SK-N-SH treated with all-trans-retinoic acid at 6 μM for 48 hours (cell line): Measurements from ENCODE around the gene GSTM3.

Experiments used
- ATAC-seq: fragments of 200-7000 bp; cut with Tn5 transposase; 3 replicates; pipeline ENCODE4 v1.9.1; 2020; ENCODE audit warnings: mild to moderate bottlenecking, moderate library complexity
- ARNTL ChIP-seq: fragments of 450-650 bp; formaldehyde crosslinking; IDR thresholded peaks from 2 replicates; pipeline ENCODE4 v1.5.0; 2020; ENCODE audit warnings: low read depth, mild to moderate bottlenecking, moderate library complexity, borderline replicate concordance
- BACH2 ChIP-seq: fragments of 250-450 bp; sonication (Bioruptor Pico); IDR thresholded peaks from 2 replicates; pipeline ENCODE4 v1.9.0; 2021; ENCODE audit warnings: mild to moderate bottlenecking, borderline replicate concordance
- CSDC2 ChIP-seq: fragments of 250-450 bp; sonication (Bioruptor Pico); IDR thresholded peaks from 2 replicates; pipeline ENCODE4 v1.5.0; 2020; ENCODE audit warnings: mild to moderate bottlenecking, moderate library complexity
- ESRRG ChIP-seq: fragments of 250-450 bp; sonication (Bioruptor Pico); IDR thresholded peaks from 2 replicates; pipeline ENCODE4 v1.6.1; 2021; ENCODE audit warnings: mild to moderate bottlenecking
- GLIS3 ChIP-seq: fragments of 250-450 bp; sonication (Bioruptor Pico); IDR thresholded peaks from 2 replicates; pipeline ENCODE4 v1.5.0; 2020; ENCODE audit warnings: mild to moderate bottlenecking, moderate library complexity
- ISL1 ChIP-seq: fragments of 250-450 bp; sonication (Bioruptor Pico); IDR thresholded peaks from 2 replicates; pipeline ENCODE4 v2.1.2; 2022; ENCODE audit warnings: mild to moderate bottlenecking, moderate library complexity
- OSR1 ChIP-seq: fragments of 250-450 bp; sonication (Bioruptor Pico); IDR thresholded peaks from 2 replicates; pipeline ENCODE4 v1.8.0; 2022; ENCODE audit warnings: moderate library complexity, mild to moderate bottlenecking, inconsistent platforms
- PPARA ChIP-seq: fragments of 250-450 bp; sonication (Bioruptor Pico); IDR thresholded peaks from 2 replicates; pipeline ENCODE4 v1.5.0; 2020; ENCODE audit warnings: mild to moderate bottlenecking, borderline replicate concordance
- RARB ChIP-seq: fragments of 250-450 bp; sonication (Bioruptor Pico); IDR thresholded peaks from 2 replicates; pipeline ENCODE4 v1.8.0; 2021; ENCODE audit warnings: mild to moderate bottlenecking, moderate library complexity
- SNAI2 ChIP-seq: fragments of 250-450 bp; sonication (Bioruptor Pico); IDR thresholded peaks from 2 replicates; pipeline ENCODE4 v1.5.0; 2020; ENCODE audit warnings: mild to moderate bottlenecking, moderate library complexity
- TCF4 ChIP-seq: fragments of 250-450 bp; sonication (Bioruptor Pico); IDR thresholded peaks from 2 replicates; pipeline ENCODE4 v1.8.0; 2021; ENCODE audit warnings: mild to moderate bottlenecking, moderate library complexity, borderline replicate concordance
- TOX ChIP-seq: fragments of 250-450 bp; sonication (Bioruptor Pico); IDR thresholded peaks from 2 replicates; pipeline ENCODE4 v1.8.0; 2021; ENCODE audit warnings: mild to moderate bottlenecking, moderate library complexity, borderline replicate concordance
- ZC3H10 ChIP-seq: fragments of 250-450 bp; sonication (Bioruptor Pico); IDR thresholded peaks from 2 replicates; pipeline ENCODE4 v1.5.1; 2021; ENCODE audit warnings: mild to moderate bottlenecking, moderate library complexity
- ZFP3 ChIP-seq: fragments of 250-450 bp; sonication (Bioruptor Pico); IDR thresholded peaks from 2 replicates; pipeline ENCODE4 v1.5.0; 2020; ENCODE audit warnings: mild to moderate bottlenecking, moderate library complexity
- ZFP30 ChIP-seq: fragments of 450-650 bp; formaldehyde crosslinking; IDR thresholded peaks from 2 replicates; pipeline ENCODE4 v1.5.0; 2022; ENCODE audit warnings: mild to moderate bottlenecking, moderate library complexity
- ZNF565 ChIP-seq: fragments of 450-650 bp; formaldehyde crosslinking; conservative IDR thresholded peaks from 2 replicates; pipeline ENCODE4 v1.5.0; 2020; ENCODE audit warnings: low read depth, mild to moderate bottlenecking, moderate library complexity
- ZNF70 ChIP-seq: fragments of 450-650 bp; formaldehyde crosslinking; IDR thresholded peaks from 2 replicates; pipeline ENCODE4 v1.5.0; 2020; ENCODE audit warnings: mild to moderate bottlenecking, moderate library complexity
- TF ChIP-seq, protein P1 (sequence below): fragments of 250-450 bp; sonication (Bioruptor Pico); IDR thresholded peaks from 2 replicates; pipeline ENCODE4 v1.8.0; 2020; ENCODE audit warnings: mild to moderate bottlenecking, moderate library complexity, borderline replicate concordance
- TF ChIP-seq, protein P2 (sequence below): fragments of 250-450 bp; sonication (Bioruptor Pico); IDR thresholded peaks from 2 replicates; pipeline ENCODE4 v1.5.1; 2021; ENCODE audit warnings: mild to moderate bottlenecking, moderate library complexity
- TF ChIP-seq, protein P3 (sequence below): fragments of 250-450 bp; sonication (Bioruptor Pico); IDR thresholded peaks from 2 replicates; pipeline ENCODE4 v1.8.0; 2021; ENCODE audit warnings: low read depth, mild to moderate bottlenecking, moderate library complexity, borderline replicate concordance
- TF ChIP-seq, protein P4 (sequence below): fragments of 250-450 bp; sonication (Bioruptor Pico); IDR thresholded peaks from 2 replicates; pipeline ENCODE4 v1.5.1; 2020; ENCODE audit warnings: low read depth, mild to moderate bottlenecking, moderate library complexity
- TF ChIP-seq, protein P5 (sequence below): fragments of 250-450 bp; sonication (Bioruptor Pico); IDR thresholded peaks from 2 replicates; pipeline ENCODE4 v1.5.0; 2020; ENCODE audit warnings: mild to moderate bottlenecking, moderate library complexity

GSTM3 gene

DNA sequence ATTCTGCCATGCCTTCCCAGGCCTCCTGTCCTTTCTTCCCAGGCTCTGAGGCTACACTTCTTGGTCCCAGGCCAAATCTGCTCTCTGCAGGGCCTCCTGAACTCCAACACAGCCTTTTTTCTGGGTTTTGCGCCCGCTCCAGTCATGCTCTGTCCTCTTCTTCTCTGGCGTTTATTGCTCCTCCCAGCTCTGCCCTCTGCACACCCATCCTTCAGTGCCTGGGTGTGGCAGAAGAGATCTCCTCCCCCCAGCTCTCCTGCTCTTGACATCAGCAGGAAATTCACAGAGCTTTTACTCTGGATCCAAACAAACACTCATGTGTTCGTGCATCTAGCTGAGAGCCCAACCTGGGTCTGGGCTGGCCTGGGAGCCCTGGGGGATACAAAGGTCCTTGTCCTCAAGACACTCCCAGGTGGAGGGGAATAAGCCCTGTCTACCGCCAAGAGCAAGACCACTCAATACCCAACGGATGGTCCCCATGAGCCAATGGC is 45.7 kb upstream of the GSTM3 start:
- TF ChIP-seq SNAI2 (CRISPR knock-in tag) = no peak
- no peak; the same call in 2 of the 3 replicates for ATAC-seq

DNA sequence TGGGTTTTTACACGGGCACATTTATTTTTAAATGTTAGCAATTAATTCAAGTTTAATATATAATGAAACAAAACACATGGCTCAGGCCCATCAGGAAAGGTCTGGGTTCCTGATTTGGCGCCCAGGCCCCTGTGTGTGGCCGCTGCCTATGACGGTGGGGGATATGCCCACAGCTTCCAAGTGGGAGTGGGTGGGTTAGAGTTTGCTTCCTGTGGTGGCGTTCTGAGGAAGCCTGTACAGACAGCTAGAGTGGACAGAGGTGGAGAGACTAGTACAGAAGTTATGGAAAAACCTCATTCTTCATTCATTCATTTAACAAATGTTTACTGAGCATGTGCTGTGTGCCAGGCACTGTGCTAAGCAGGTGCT is 45.3 kb upstream of the GSTM3 start:
- no peak for TF ChIP-seq RARB (CRISPR knock-in tag)
- TF ChIP-seq TOX (CRISPR knock-in tag) = no peak
- TF ChIP-seq, protein P1, sequence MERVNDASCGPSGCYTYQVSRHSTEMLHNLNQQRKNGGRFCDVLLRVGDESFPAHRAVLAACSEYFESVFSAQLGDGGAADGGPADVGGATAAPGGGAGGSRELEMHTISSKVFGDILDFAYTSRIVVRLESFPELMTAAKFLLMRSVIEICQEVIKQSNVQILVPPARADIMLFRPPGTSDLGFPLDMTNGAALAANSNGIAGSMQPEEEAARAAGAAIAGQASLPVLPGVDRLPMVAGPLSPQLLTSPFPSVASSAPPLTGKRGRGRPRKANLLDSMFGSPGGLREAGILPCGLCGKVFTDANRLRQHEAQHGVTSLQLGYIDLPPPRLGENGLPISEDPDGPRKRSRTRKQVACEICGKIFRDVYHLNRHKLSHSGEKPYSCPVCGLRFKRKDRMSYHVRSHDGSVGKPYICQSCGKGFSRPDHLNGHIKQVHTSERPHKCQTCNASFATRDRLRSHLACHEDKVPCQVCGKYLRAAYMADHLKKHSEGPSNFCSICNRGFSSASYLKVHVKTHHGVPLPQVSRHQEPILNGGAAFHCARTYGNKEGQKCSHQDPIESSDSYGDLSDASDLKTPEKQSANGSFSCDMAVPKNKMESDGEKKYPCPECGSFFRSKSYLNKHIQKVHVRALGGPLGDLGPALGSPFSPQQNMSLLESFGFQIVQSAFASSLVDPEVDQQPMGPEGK = no peak
- TF ChIP-seq, protein P2, sequence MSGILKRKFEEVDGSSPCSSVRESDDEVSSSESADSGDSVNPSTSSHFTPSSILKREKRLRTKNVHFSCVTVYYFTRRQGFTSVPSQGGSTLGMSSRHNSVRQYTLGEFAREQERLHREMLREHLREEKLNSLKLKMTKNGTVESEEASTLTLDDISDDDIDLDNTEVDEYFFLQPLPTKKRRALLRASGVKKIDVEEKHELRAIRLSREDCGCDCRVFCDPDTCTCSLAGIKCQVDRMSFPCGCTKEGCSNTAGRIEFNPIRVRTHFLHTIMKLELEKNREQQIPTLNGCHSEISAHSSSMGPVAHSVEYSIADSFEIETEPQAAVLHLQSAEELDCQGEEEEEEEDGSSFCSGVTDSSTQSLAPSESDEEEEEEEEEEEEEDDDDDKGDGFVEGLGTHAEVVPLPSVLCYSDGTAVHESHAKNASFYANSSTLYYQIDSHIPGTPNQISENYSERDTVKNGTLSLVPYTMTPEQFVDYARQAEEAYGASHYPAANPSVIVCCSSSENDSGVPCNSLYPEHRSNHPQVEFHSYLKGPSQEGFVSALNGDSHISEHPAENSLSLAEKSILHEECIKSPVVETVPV (CRISPR knock-in tag) = no peak
- TF ChIP-seq, protein P3, sequence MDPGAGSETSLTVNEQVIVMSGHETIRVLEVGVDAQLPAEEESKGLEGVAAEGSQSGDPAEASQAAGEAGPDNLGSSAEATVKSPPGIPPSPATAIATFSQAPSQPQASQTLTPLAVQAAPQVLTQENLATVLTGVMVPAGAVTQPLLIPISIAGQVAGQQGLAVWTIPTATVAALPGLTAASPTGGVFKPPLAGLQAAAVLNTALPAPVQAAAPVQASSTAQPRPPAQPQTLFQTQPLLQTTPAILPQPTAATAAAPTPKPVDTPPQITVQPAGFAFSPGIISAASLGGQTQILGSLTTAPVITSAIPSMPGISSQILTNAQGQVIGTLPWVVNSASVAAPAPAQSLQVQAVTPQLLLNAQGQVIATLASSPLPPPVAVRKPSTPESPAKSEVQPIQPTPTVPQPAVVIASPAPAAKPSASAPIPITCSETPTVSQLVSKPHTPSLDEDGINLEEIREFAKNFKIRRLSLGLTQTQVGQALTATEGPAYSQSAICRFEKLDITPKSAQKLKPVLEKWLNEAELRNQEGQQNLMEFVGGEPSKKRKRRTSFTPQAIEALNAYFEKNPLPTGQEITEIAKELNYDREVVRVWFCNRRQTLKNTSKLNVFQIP (CRISPR knock-in tag) = no peak
- no peak for TF ChIP-seq BACH2 (CRISPR knock-in tag)
- TF ChIP-seq OSR1 = no peak
- TF ChIP-seq ZFP3 (CRISPR knock-in tag) = no peak
- TF ChIP-seq, protein P4, sequence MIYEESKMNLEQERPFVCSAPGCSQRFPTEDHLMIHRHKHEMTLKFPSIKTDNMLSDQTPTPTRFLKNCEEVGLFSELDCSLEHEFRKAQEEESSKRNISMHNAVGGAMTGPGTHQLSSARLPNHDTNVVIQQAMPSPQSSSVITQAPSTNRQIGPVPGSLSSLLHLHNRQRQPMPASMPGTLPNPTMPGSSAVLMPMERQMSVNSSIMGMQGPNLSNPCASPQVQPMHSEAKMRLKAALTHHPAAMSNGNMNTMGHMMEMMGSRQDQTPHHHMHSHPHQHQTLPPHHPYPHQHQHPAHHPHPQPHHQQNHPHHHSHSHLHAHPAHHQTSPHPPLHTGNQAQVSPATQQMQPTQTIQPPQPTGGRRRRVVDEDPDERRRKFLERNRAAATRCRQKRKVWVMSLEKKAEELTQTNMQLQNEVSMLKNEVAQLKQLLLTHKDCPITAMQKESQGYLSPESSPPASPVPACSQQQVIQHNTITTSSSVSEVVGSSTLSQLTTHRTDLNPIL (CRISPR knock-in tag) = no peak
- TF ChIP-seq ISL1 = no peak
- TF ChIP-seq ARNTL (CRISPR knock-in tag) = no peak
- no peak for TF ChIP-seq CSDC2 (CRISPR knock-in tag)
- no peak for TF ChIP-seq ESRRG
- ATAC-seq = no peak

DNA sequence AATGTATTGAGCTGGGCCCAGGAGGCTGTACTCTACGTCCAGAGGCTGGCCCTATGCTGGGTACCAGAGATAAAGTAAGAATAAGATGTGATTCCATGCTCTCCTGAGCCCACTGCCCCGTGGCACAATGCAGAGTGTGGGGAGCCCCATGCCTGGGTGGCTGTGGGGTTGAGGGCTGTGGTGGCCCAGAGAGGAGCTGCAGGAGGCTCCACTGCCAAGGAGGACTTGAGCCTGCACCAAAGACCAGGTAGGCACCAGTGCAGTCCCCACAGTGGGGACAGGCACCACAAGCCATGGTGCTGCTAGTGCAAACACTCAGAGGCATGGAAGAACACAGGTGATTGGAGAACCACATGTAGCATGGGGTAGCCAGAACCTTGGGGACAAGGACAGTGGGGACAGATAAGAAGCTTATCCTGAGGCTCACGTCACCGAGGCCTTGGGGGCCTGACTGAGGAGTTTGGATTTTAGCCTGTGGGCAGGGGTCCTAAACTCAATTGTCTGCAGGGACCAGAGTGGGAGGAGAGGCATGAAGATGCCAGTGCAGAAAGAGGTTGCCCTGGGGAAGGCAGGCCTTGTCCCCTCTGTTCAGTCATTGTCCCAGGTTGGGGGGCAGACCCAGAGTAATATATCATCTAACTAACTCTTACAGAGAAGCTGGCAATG is 44.7 kb upstream of the GSTM3 start:
- no peak for TF ChIP-seq ZC3H10
- TF ChIP-seq OSR1 = no peak
- TF ChIP-seq ARNTL (CRISPR knock-in tag) = no peak
- TF ChIP-seq PPARA (CRISPR knock-in tag) = no peak
- no peak for TF ChIP-seq GLIS3 (CRISPR knock-in tag)
- TF ChIP-seq ZFP30 = no peak
- TF ChIP-seq BACH2 (CRISPR knock-in tag) = no peak
- TF ChIP-seq ZFP3 (CRISPR knock-in tag) = no peak
- no peak for TF ChIP-seq RARB (CRISPR knock-in tag)
- TF ChIP-seq TCF4 (CRISPR knock-in tag) = no peak
- TF ChIP-seq ZNF565 (CRISPR knock-in tag) = no peak
- TF ChIP-seq, protein P5, sequence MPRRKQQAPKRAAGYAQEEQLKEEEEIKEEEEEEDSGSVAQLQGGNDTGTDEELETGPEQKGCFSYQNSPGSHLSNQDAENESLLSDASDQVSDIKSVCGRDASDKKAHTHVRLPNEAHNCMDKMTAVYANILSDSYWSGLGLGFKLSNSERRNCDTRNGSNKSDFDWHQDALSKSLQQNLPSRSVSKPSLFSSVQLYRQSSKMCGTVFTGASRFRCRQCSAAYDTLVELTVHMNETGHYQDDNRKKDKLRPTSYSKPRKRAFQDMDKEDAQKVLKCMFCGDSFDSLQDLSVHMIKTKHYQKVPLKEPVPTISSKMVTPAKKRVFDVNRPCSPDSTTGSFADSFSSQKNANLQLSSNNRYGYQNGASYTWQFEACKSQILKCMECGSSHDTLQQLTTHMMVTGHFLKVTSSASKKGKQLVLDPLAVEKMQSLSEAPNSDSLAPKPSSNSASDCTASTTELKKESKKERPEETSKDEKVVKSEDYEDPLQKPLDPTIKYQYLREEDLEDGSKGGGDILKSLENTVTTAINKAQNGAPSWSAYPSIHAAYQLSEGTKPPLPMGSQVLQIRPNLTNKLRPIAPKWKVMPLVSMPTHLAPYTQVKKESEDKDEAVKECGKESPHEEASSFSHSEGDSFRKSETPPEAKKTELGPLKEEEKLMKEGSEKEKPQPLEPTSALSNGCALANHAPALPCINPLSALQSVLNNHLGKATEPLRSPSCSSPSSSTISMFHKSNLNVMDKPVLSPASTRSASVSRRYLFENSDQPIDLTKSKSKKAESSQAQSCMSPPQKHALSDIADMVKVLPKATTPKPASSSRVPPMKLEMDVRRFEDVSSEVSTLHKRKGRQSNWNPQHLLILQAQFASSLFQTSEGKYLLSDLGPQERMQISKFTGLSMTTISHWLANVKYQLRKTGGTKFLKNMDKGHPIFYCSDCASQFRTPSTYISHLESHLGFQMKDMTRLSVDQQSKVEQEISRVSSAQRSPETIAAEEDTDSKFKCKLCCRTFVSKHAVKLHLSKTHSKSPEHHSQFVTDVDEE (CRISPR knock-in tag) = no peak
- TF ChIP-seq ESRRG = no peak
- no peak for TF ChIP-seq ISL1
- TF ChIP-seq SNAI2 (CRISPR knock-in tag) = no peak
- TF ChIP-seq CSDC2 (CRISPR knock-in tag) = no peak
- TF ChIP-seq ZNF70 (CRISPR knock-in tag) = no peak
- TF ChIP-seq, protein P3 (CRISPR knock-in tag) = no peak
- TF ChIP-seq, protein P2 (CRISPR knock-in tag) = no peak
- no peak for ATAC-seq
